Measurements from ENCODE around the gene GOSR2. TPM values are rescaled to one million over a fixed set of nuclear protein-coding genes. Genes with fewer than 3 reads are reported as not detected.
"Not testable (repeated sequence)": the region's sequence is repeated elsewhere in the genome, so short reads cannot be mapped to it uniquely, and the experiment has no call there.

GOSR2 gene
- total RNA-seq, 2 experiments from 2014 or later: 53.1 to 57.8 TPM

- Mint-ChIP-seq H3K4me3 (no peak overlapping the region), H3K27ac (no peak overlapping the region), H3K9me3 (ENCODE audit: low read depth) (no peaks in the 10 kb centered on the region), H3K27me3 (no peaks in the 10 kb centered on the region), H3K36me3 (no peaks in the 10 kb centered on the region), H3K4me1 (peaks cover 15% of the 10 kb centered on the region)
- ATAC-seq: no peak
- no peak for DNase-seq
- CTCF ChIA-PET: interaction anchor here (1.1 kb wide), 1 partner anchor 8 kb away, joined by 4 read pairs; no protein-coding TSS in a partner anchor
These were observed 25.6 kb downstream of the GOSR2 start for GRCh38 chr17:46948544-46948943.

- H3K9me3 Mint-ChIP-seq (ENCODE audit: low read depth): no peaks in the 10 kb centered on the region
- ATAC-seq (no peak), DNase-seq (no peak)
- CTCF ChIA-PET: interaction anchor here (1.1 kb wide), 1 partner anchor 9 kb away, joined by 4 read pairs; no protein-coding TSS in a partner anchor
- H3K4me3 Mint-ChIP-seq: no peak overlapping the region
- H3K27me3 Mint-ChIP-seq: no peaks in the 10 kb centered on the region
- peaks cover 7% of the 10 kb centered on the region for H3K4me1 Mint-ChIP-seq
- no peak overlapping the region for H3K27ac Mint-ChIP-seq
- H3K36me3 Mint-ChIP-seq: no peaks in the 10 kb centered on the region
These were observed 26.6 kb downstream of the GOSR2 start for GRCh38 chr17:46949291-46950174.

- no peaks in the 10 kb centered on the region for H3K36me3 Mint-ChIP-seq
- no peak overlapping the region for H3K4me3 Mint-ChIP-seq
- ATAC-seq (no peak), DNase-seq (no peak)
- H3K27me3 Mint-ChIP-seq: no peaks in the 10 kb centered on the region
- H3K27ac Mint-ChIP-seq: no peak overlapping the region
- H3K4me1 Mint-ChIP-seq: no peaks in the 10 kb centered on the region
- H3K9me3 Mint-ChIP-seq (ENCODE audit: low read depth): no peaks in the 10 kb centered on the region
- CTCF ChIA-PET: interaction anchor here (2.1 kb wide), 1 partner anchor 9 kb away, joined by 8 read pairs; no protein-coding TSS in a partner anchor
These were observed 27.5 kb downstream of the GOSR2 start for GRCh38 chr17:46950342-46950996.

GRCh38 chr17:46950997-46951621 lies 28.1 kb downstream of the GOSR2 start:
- DNase-seq: no peak
- no peaks in the 10 kb centered on the region for H3K9me3 Mint-ChIP-seq (ENCODE audit: low read depth)
- H3K4me3 Mint-ChIP-seq: no peak overlapping the region
- no peak overlapping the region for H3K27ac Mint-ChIP-seq
- H3K4me1 Mint-ChIP-seq: no peaks in the 10 kb centered on the region
- ATAC-seq: no peak
- no peaks in the 10 kb centered on the region for H3K27me3 Mint-ChIP-seq
- H3K36me3 Mint-ChIP-seq: no peaks in the 10 kb centered on the region
- CTCF ChIA-PET: interaction anchor here (2.1 kb wide), 1 partner anchor 9 kb away, joined by 8 read pairs; no protein-coding TSS in a partner anchor

- no peak overlapping the region for H3K27ac Mint-ChIP-seq
- H3K36me3 Mint-ChIP-seq: no peaks in the 10 kb centered on the region
- no peak overlapping the region for H3K4me3 Mint-ChIP-seq
- no peaks in the 10 kb centered on the region for H3K9me3 Mint-ChIP-seq (ENCODE audit: low read depth)
- no peaks in the 10 kb centered on the region for H3K27me3 Mint-ChIP-seq
- no peak for ATAC-seq
- no peaks in the 10 kb centered on the region for H3K4me1 Mint-ChIP-seq
- no peak for DNase-seq
- CTCF ChIA-PET: interaction anchor here (2.1 kb wide), 1 partner anchor 10 kb away, joined by 8 read pairs; no protein-coding TSS in a partner anchor
These were observed 28.7 kb downstream of the GOSR2 start for GRCh38 chr17:46951706-46952105.

- no peaks in the 10 kb centered on the region for H3K36me3 Mint-ChIP-seq
- DNase-seq (no peak), ATAC-seq (no peak)
- no peaks in the 10 kb centered on the region for H3K9me3 Mint-ChIP-seq (ENCODE audit: low read depth)
- CTCF ChIA-PET: interaction anchor here (0.6 to 2.1 kb wide), 2 partner anchors 10 to 320 kb away, joined by 4 to 8 read pairs; no protein-coding TSS in a partner anchor
- no peak overlapping the region for H3K4me3 Mint-ChIP-seq
- H3K4me1 Mint-ChIP-seq: no peaks in the 10 kb centered on the region
- no peak overlapping the region for H3K27ac Mint-ChIP-seq
- no peaks in the 10 kb centered on the region for H3K27me3 Mint-ChIP-seq
These were observed 29.2 kb downstream of the GOSR2 start for GRCh38 chr17:46952115-46952514.

GRCh38 chr17:46953191-46953590 lies 30.2 kb downstream of the GOSR2 start:
- CTCF ChIA-PET; H3K27ac Mint-ChIP-seq; H3K36me3 Mint-ChIP-seq; H3K4me1 Mint-ChIP-seq; H3K4me3 Mint-ChIP-seq; H3K27me3 Mint-ChIP-seq; ATAC-seq; H3K9me3 Mint-ChIP-seq (ENCODE audit: low read depth); DNase-seq: not testable (repeated sequence)

GRCh38 chr17:46958041-46958591 lies 35.2 kb downstream of the GOSR2 start:
- no peak for ATAC-seq

GRCh38 chr17:46960152-46960551 lies 37.2 kb downstream of the GOSR2 start:
- Mint-ChIP-seq H3K9me3 (ENCODE audit: low read depth) (no peaks in the 10 kb centered on the region), H3K27ac (no peak overlapping the region)
- ATAC-seq: no peak

More at GRCh38 chr17:46958041-46958591, 35.2 kb downstream of the GOSR2 start:
- H3K27me3 Mint-ChIP-seq: peaks cover 8% of the 10 kb centered on the region
- no peak overlapping the region for H3K4me3 Mint-ChIP-seq
- no peak overlapping the region for H3K27ac Mint-ChIP-seq
- peaks cover 5% of the 10 kb centered on the region for H3K4me1 Mint-ChIP-seq
- no peak for DNase-seq
- no peaks in the 10 kb centered on the region for H3K9me3 Mint-ChIP-seq (ENCODE audit: low read depth)
- peaks cover 2% of the 10 kb centered on the region for H3K36me3 Mint-ChIP-seq
- CTCF ChIA-PET: interaction anchor here (1.9 kb wide), 1 partner anchor 16 kb away, joined by 6 read pairs; no protein-coding TSS in a partner anchor

GRCh38 chr17:46962374-46962790 lies 39.4 kb downstream of the GOSR2 start:
- H3K4me3 Mint-ChIP-seq: no peak overlapping the region
- DNase-seq (no peak), ATAC-seq (peak; percentile 30)
- H3K36me3 Mint-ChIP-seq: peaks cover 2% of the 10 kb centered on the region
- H3K27me3 Mint-ChIP-seq: peaks cover 10% of the 10 kb centered on the region
- H3K4me1 Mint-ChIP-seq: peaks cover 5% of the 10 kb centered on the region
- no peak overlapping the region for H3K27ac Mint-ChIP-seq
- H3K9me3 Mint-ChIP-seq (ENCODE audit: low read depth): no peaks in the 10 kb centered on the region
- CTCF ChIA-PET: interaction anchor here (0.7 to 1.2 kb wide), 2 partner anchors 19 to 99 kb away, joined by 3 to 4 read pairs; no protein-coding TSS in a partner anchor

More at GRCh38 chr17:46960152-46960551, 37.2 kb downstream of the GOSR2 start:
- CTCF ChIA-PET: interaction anchor here (0.6 to 1.9 kb wide), 2 partner anchors 18 to 487 kb away, joined by 3 to 6 read pairs; no protein-coding TSS in a partner anchor
- Mint-ChIP-seq H3K4me1 (peaks cover 5% of the 10 kb centered on the region), H3K4me3 (no peak overlapping the region), H3K36me3 (peaks cover 2% of the 10 kb centered on the region), H3K27me3 (peaks cover 8% of the 10 kb centered on the region)
- DNase-seq: no peak

- ATAC-seq: no peak
- CTCF ChIA-PET: no interaction called here
These were observed 40.6 kb downstream of the GOSR2 start for GRCh38 chr17:46963571-46963970.

GRCh38 chr17:46964315-46965265 lies 41.6 kb downstream of the GOSR2 start:
- DNase-seq (no peak), ATAC-seq (no peak)
- Mint-ChIP-seq H3K27ac (no peak overlapping the region), H3K4me3 (no peak overlapping the region), H3K9me3 (ENCODE audit: low read depth) (no peaks in the 10 kb centered on the region), H3K36me3 (peaks cover 2% of the 10 kb centered on the region), H3K4me1 (peaks cover 5% of the 10 kb centered on the region), H3K27me3 (peaks cover 10% of the 10 kb centered on the region)
- CTCF ChIA-PET: no interaction called here

More at GRCh38 chr17:46963571-46963970, 40.6 kb downstream of the GOSR2 start:
- peaks cover 5% of the 10 kb centered on the region for H3K4me1 Mint-ChIP-seq
- H3K4me3 Mint-ChIP-seq: no peak overlapping the region
- H3K27ac Mint-ChIP-seq: no peak overlapping the region
- H3K36me3 Mint-ChIP-seq: peaks cover 2% of the 10 kb centered on the region
- no peaks in the 10 kb centered on the region for H3K9me3 Mint-ChIP-seq (ENCODE audit: low read depth)
- H3K27me3 Mint-ChIP-seq: peaks cover 11% of the 10 kb centered on the region
- DNase-seq: no peak

Data from activated CD8-positive, alpha-beta memory T cell treated with anti-CD3 and anti-CD28 coated beads, Interleukin-2, amount 10 ng/mL, durations not matched to agents 7 days and 5 days (primary cell).